ENCODE results near the gene SDSL. TPM values are rescaled to one million over a fixed set of nuclear protein-coding genes. Genes with fewer than 3 reads are reported as not detected.

SDSL gene
- total RNA-seq, 1 experiment from 2014 or later = 0.46 TPM

DNA sequence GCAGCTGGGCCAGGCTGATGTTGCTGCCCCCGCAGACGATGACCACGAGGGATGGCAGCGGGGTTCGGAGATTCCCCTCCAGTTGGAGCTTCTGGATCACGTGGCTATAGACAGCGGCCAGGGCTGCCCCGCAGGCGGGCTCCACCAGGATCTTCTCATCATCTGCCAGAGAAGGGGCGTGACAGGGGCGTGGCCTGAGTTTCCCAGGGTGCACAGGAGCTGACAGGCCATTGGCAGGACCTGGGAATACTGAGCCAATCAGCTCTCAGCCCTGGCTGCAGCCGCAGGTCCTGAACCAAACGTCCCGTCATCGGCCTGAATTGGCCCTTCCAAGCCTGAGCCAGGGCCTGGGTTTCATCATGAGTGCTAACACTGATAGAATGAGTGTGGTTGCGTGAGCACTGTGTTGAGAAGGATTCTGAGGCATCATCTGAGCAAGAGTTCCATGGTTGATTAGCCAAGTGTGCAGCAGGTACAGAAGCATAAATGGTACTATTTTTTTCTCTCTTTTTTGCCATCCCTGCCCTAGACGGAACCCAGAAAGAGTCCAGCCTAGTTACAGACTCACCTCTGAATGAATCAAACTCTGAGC is 29.1 kb upstream of the SDSL start:
- no peak overlapping the region for H2BK15ac ChIP-seq (ENCODE audit: low read depth, low read length)
- Mint-ChIP-seq H3K27me3 (ENCODE audit: low read depth) (peaks cover 8% of the 10 kb centered on the region), H3K4me1 (peaks cover 7 to 13% of the 10 kb centered on the region in 2 experiments), H3K36me3 (ENCODE audit: insufficient read depth in 1 of 3, low read depth in 3 of 3) (peaks cover 0 to 6% (median 5%) of the 10 kb centered on the region in 3 experiments; a peak in 3 of 7 replicates), H3K4me3 (no peak overlapping the region), H3K27ac (peak overlapping the region in 1 of 3 experiments; percentile 45; a peak in 1 of 7 replicates), H3K9me3 (no peaks in the 10 kb centered on the region)
- TF ChIP-seq, protein P1, sequence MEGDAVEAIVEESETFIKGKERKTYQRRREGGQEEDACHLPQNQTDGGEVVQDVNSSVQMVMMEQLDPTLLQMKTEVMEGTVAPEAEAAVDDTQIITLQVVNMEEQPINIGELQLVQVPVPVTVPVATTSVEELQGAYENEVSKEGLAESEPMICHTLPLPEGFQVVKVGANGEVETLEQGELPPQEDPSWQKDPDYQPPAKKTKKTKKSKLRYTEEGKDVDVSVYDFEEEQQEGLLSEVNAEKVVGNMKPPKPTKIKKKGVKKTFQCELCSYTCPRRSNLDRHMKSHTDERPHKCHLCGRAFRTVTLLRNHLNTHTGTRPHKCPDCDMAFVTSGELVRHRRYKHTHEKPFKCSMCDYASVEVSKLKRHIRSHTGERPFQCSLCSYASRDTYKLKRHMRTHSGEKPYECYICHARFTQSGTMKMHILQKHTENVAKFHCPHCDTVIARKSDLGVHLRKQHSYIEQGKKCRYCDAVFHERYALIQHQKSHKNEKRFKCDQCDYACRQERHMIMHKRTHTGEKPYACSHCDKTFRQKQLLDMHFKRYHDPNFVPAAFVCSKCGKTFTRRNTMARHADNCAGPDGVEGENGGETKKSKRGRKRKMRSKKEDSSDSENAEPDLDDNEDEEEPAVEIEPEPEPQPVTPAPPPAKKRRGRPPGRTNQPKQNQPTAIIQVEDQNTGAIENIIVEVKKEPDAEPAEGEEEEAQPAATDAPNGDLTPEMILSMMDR (conservative IDR thresholded peaks at IDR 0.05) = no peak
- no peaks in the 10 kb centered on the region for H3K79me1 ChIP-seq (ENCODE audit: insufficient read depth, low read depth, low read length, poor library complexity, severe bottlenecking)
- H4K91ac ChIP-seq (ENCODE audit: insufficient read length, low read depth, low read length) = no peak overlapping the region
- DNase-seq = peak; percentile 99
- H3K18ac ChIP-seq (ENCODE audit: insufficient read length, low read depth, low read length) = no peak overlapping the region
- H3K4me2 ChIP-seq (ENCODE audit: insufficient read depth, insufficient read length, low read length) = no peak overlapping the region
- no peak overlapping the region for H3K4ac ChIP-seq (ENCODE audit: low read depth, low read length)
- H3K4me1 ChIP-seq (ENCODE audit: insufficient read depth, low read length) = no peaks in the 10 kb centered on the region
- no peaks in the 10 kb centered on the region for H3K27me3 ChIP-seq (ENCODE audit: insufficient read depth, low read length)
- no peak overlapping the region for H3K9ac ChIP-seq (ENCODE audit: extremely low read depth, insufficient read length, low read length)
- WGBS (ENCODE audit: extremely low coverage, insufficient read length, low lambda C conversion rate) = no CpG with 5 or more reads among the region's 17 CpGs
- no peak overlapping the region for H2BK120ac ChIP-seq (ENCODE audit: low read depth, low read length, poor library complexity, severe bottlenecking)
- H3K56ac ChIP-seq (ENCODE audit: insufficient read length, low read depth, low read length) = no peak overlapping the region
- no peak overlapping the region for H2BK12ac ChIP-seq (ENCODE audit: insufficient read length, low read depth, low read length)
- H3K27ac ChIP-seq (ENCODE audit: insufficient read length, low read depth, low read length) = no peak overlapping the region
- no peak overlapping the region for H2BK5ac ChIP-seq (ENCODE audit: insufficient read length, low read length)
- H3K9me3 ChIP-seq (ENCODE audit: control insufficient read depth, low read depth, low read length) = no peaks in the 10 kb centered on the region
- H2BK20ac ChIP-seq (ENCODE audit: low read depth, low read length, poor library complexity, severe bottlenecking) = no peak overlapping the region
- H2AK5ac ChIP-seq (ENCODE audit: insufficient read length, low read length) = no peak overlapping the region
- no peaks in the 10 kb centered on the region for H3K79me2 ChIP-seq (ENCODE audit: insufficient read depth, low read length)
- no peaks in the 10 kb centered on the region for H3K23me2 ChIP-seq (ENCODE audit: insufficient read length, low read depth, low read length, poor library complexity, severe bottlenecking)
- H3K23ac ChIP-seq (ENCODE audit: insufficient read length, low read depth, low read length) = no peak overlapping the region
- no peaks in the 10 kb centered on the region for H4K20me1 ChIP-seq (ENCODE audit: control insufficient read depth, insufficient read depth, insufficient read length)
- H3T11ph ChIP-seq (ENCODE audit: low read length) = no peak overlapping the region
- H2AFZ ChIP-seq (ENCODE audit: low read length) = no peak overlapping the region
- H4K8ac ChIP-seq (replicated peaks; ENCODE audit: insufficient read length, low read depth, low read length) = no peak overlapping the region
- H4K5ac ChIP-seq (ENCODE audit: insufficient read length, low read depth, low read length) = no peak overlapping the region
- no peak overlapping the region for H3K14ac ChIP-seq (ENCODE audit: insufficient read depth, low read length)
